Measurements from ENCODE around the gene ANO2. TPM values are rescaled to one million over a fixed set of nuclear protein-coding genes. Genes with fewer than 3 reads are reported as not detected.

The ANO2 gene
- total RNA-seq, 1 experiment from 2014 or later: 0.68 TPM

- H3K4me1 ChIP-seq: no peaks in the 10 kb centered on the region
- no peak for DNase-seq
- CTCF ChIA-PET: no interaction called here
- Mint-ChIP-seq H3K4me1 (ENCODE audit: low read depth, unreplicated experiment) (no peaks in the 10 kb centered on the region), H3K36me3 (ENCODE audit: insufficient read depth, unreplicated experiment) (no peaks in the 10 kb centered on the region), H3K27ac (ENCODE audit: unreplicated experiment) (no peak overlapping the region), H3K4me3 (ENCODE audit: unreplicated experiment) (no peak overlapping the region), H3K27me3 (ENCODE audit: insufficient read depth, unreplicated experiment) (peaks cover 47% of the 10 kb centered on the region), H3K9me3 (ENCODE audit: unreplicated experiment) (no peaks in the 10 kb centered on the region)
- POLR2A ChIA-PET: no interaction called here
- peaks cover 2% of the 10 kb centered on the region; the same call in 1 of the 2 replicates for H3K27me3 ChIP-seq (replicated peaks; ENCODE audit: control insufficient read depth, insufficient read depth, low read length)
- H3K4me3 ChIP-seq (ENCODE audit: low read depth, low read length): no peak overlapping the region
- no TSS peak for BruUV-seq (replicated peaks)
- intact Hi-C loops (cut with micrococcal nuclease; ENCODE audit: unreplicated experiment): no loop called here
- TF ChIP-seq CTCF (IDR thresholded peaks at IDR 0.05; ENCODE audit: insufficient read depth in 1 of 2, low read depth in 1 of 2, low read length in 1 of 2, severe bottlenecking in 1 of 2, unreplicated experiment in 1 of 2): no peak
- H3K36me3 ChIP-seq (ENCODE audit: control insufficient read depth, insufficient read depth, low read length): no peaks in the 10 kb centered on the region
- peaks cover 9% of the 10 kb centered on the region for H3K9me3 ChIP-seq
Measured at GRCh38 chr12:5901416-5901815, 43.6 kb downstream of the ANO2 start.

- Histone ChIP-seq H3K9me3 (peaks cover 9% of the 10 kb centered on the region), H3K27me3 (replicated peaks; ENCODE audit: control insufficient read depth, insufficient read depth, low read length) (peaks cover 2% of the 10 kb centered on the region), H3K36me3 (ENCODE audit: control insufficient read depth, insufficient read depth, low read length) (no peaks in the 10 kb centered on the region), H3K4me1 (no peaks in the 10 kb centered on the region), H3K4me3 (ENCODE audit: low read depth, low read length) (no peak overlapping the region)
- Mint-ChIP-seq H3K4me3 (ENCODE audit: unreplicated experiment) (no peak overlapping the region), H3K4me1 (ENCODE audit: low read depth, unreplicated experiment) (no peaks in the 10 kb centered on the region), H3K36me3 (ENCODE audit: insufficient read depth, unreplicated experiment) (no peaks in the 10 kb centered on the region), H3K27ac (ENCODE audit: unreplicated experiment) (no peak overlapping the region), H3K27me3 (ENCODE audit: insufficient read depth, unreplicated experiment) (peaks cover 47% of the 10 kb centered on the region), H3K9me3 (ENCODE audit: unreplicated experiment) (no peaks in the 10 kb centered on the region)
- no TSS peak for BruUV-seq (replicated peaks)
- ChIA-PET CTCF (no interaction called here), POLR2A (no interaction called here)
- DNase-seq: no peak
- intact Hi-C loops (cut with micrococcal nuclease; ENCODE audit: unreplicated experiment): no loop called here
- TF ChIP-seq CTCF (IDR thresholded peaks at IDR 0.05; ENCODE audit: insufficient read depth in 1 of 2, low read depth in 1 of 2, low read length in 1 of 2, severe bottlenecking in 1 of 2, unreplicated experiment in 1 of 2): no peak
Measured at GRCh38 chr12:5900533-5901205, 44.4 kb downstream of the ANO2 start.

DNA sequence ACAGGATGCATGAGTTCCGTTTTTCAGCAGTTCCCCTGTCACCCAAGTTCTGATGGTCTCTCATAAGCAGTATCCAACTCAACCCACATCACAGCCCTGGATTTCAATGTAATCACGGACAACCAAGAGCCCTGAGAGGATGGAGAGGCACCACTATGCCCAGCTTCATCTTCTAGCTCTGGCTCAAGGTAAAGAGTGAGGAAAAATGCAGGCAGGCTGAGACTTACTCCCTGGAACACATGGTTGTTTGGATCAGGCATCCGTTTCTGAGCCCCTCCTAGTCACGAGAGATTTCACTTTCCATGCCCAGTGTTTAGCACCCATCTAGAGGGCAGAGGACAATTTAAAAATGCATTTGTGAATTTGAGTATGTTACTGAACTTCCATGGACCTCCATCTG, 45.0 kb downstream of the ANO2 start:
- no peak for DNase-seq
- ChIA-PET CTCF (interaction anchor here (1.8 kb wide), 1 partner anchor 472 kb away, joined by 7 read pairs; no protein-coding TSS in a partner anchor), POLR2A (no interaction called here)
- Histone ChIP-seq H3K9me3 (peaks cover 9% of the 10 kb centered on the region), H3K27me3 (replicated peaks; ENCODE audit: control insufficient read depth, insufficient read depth, low read length) (peaks cover 2% of the 10 kb centered on the region), H3K4me3 (ENCODE audit: low read depth, low read length) (no peak overlapping the region), H3K4me1 (no peaks in the 10 kb centered on the region), H3K36me3 (ENCODE audit: control insufficient read depth, insufficient read depth, low read length) (no peaks in the 10 kb centered on the region)
- TF ChIP-seq CTCF (IDR thresholded peaks at IDR 0.05; ENCODE audit: insufficient read depth in 1 of 2, low read depth in 1 of 2, low read length in 1 of 2, severe bottlenecking in 1 of 2, unreplicated experiment in 1 of 2): no peak
- Mint-ChIP-seq H3K36me3 (ENCODE audit: insufficient read depth, unreplicated experiment) (no peaks in the 10 kb centered on the region), H3K27ac (ENCODE audit: unreplicated experiment) (no peak overlapping the region), H3K4me3 (ENCODE audit: unreplicated experiment) (no peak overlapping the region), H3K4me1 (ENCODE audit: low read depth, unreplicated experiment) (no peaks in the 10 kb centered on the region), H3K27me3 (ENCODE audit: insufficient read depth, unreplicated experiment) (peaks cover 44% of the 10 kb centered on the region), H3K9me3 (ENCODE audit: unreplicated experiment) (no peaks in the 10 kb centered on the region)
- intact Hi-C loops (cut with micrococcal nuclease; ENCODE audit: unreplicated experiment): no loop called here
- BruUV-seq (replicated peaks): no TSS peak
